Left ventricle myocardium superior (tissue), 1 donor: ENCODE data around the gene NFKB1. TPM values are rescaled to one million over a fixed set of nuclear protein-coding genes. Genes with fewer than 3 reads are reported as not detected.
A peak's percentile ranks its signal among the peaks of the same experiment; 100 is the strongest.

Source experiments
- ATAC-seq: fragments of 200-7000 bp; cut with Tn5 transposase; one replicate; pipeline ENCODE4 v1.9.1; 2020; ENCODE audit warnings: mild to moderate bottlenecking, moderate library complexity
- DNase-seq: peaks from one replicate; pipeline ENCODE4 v3.0.0-alpha.2; 2020
- intact Hi-C: fragments of 100-400 bp; cut with micrococcal nuclease; formaldehyde crosslinking; loops from one replicate; pipeline ENCODE4 v1.11.0; 2022
- total RNA-seq: library from RNA; stranded (reverse); fragmentation: NEBNext Ultra II Directional; extraction: Animal tissue kit (Norgen Biotek cat#: 25700); gene quantifications from one replicate; pipeline ENCODE4 v1.2.1, GENCODE V29; 2021
- donor health status: DM: no; HTN: yes; CAD: no; lungs with severe emphysema.

Gene NFKB1
- total RNA-seq, 1 donor from 2014 or later = 19.0 TPM

DNA sequence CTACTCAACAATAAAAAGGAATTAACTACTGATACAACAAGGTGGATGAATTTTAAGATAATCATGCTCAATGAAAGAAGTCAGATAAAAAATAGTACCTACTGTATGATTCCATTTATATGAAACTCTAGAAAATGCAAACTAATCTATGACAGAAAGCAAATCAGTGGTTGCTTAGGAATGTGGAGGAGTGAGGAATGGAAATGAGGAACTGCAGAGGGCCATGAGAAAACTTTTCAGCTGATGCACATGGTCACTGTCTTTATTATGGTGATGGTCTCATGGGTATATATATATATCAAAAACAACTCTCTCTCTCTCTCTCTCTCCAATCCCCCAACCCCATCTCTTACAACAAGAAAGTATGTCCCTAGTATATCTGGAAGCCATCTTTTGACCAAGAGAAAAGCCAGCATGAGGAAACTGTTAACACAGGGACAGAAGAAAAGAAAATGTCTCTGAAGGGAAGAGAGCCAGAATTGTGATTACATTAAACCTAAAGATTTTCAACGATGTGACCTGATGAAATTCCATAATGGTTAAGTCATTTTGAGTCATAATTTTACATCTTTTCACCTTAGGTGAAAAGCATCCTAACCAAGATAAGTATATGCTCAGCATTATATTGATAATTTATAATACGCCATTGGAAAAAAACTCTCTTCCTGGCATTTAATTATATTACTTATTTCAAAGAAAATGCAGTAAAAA is 8.5 kb upstream of the NFKB1 start:
- ATAC-seq (no peak), DNase-seq (no peak)
- intact Hi-C loops = no loop called here

GRCh38 chr4:102493257-102493656 is 7.9 kb upstream of the NFKB1 start:
- intact Hi-C loops = no loop called here
- DNase-seq (no peak), ATAC-seq (no peak)

DNA sequence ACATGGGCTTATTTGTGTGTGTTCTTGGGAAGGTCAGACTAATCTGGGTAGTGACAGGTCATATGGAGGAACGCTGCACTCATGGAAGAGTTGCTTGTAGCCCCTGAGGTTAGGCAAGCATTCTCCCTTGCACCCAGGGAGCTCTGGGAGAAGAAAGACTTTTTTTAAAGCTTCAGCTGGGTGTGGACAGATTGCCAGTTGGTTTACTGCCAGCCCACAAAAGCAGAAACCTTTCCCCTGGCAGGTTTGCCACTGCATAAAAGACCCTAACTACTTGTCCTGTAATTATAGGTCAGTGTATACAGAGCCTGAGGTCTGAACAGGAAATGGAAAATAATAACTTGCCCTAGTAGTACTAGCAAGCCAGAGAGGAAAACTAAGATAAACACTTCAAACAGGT is 7.4 kb upstream of the NFKB1 start:
- no peak for DNase-seq
- no peak for ATAC-seq
- intact Hi-C loops = no loop called here

- ATAC-seq (no peak), DNase-seq (no peak)
- intact Hi-C loops = no loop called here
These were observed 6.6 kb upstream of the NFKB1 start for GRCh38 chr4:102494603-102495002.

- ATAC-seq (no peak), DNase-seq (no peak)
- intact Hi-C loops = no loop called here
These were observed 3.2 kb upstream of the NFKB1 start for GRCh38 chr4:102497986-102498385.

- ATAC-seq (peak; percentile 20), DNase-seq (no peak)
- intact Hi-C loops = loop anchor here (10.0 kb wide), 1 partner anchor 54 kb away; no protein-coding TSS in a partner anchor
These were observed 835 bp upstream of the NFKB1 start for GRCh38 chr4:102500352-102500695.

- ATAC-seq = peak; percentile 78
These were observed 213 bp downstream of the NFKB1 start for GRCh38 chr4:102501447-102501696.

DNA sequence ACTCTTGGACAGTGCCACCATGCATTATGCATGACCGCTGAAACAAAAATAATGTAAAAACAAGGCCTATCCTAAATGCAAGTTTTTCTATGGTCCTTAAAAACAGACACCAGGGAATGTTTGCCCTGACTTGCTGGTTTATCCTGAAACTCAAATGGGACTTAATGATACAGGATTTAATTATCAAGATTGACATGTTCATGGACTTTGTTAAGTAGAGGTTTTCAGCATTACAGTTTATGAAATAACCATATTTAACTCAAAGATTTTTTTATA is 1.3 kb downstream of the NFKB1 start:
- intact Hi-C loops = loop anchor here (10.0 kb wide), 1 partner anchor 52 kb away; no protein-coding TSS in a partner anchor
- DNase-seq = no peak
- no peak for ATAC-seq

More at GRCh38 chr4:102501447-102501696, 213 bp downstream of the NFKB1 start:
- peak; percentile 80 for DNase-seq
- intact Hi-C loops = loop anchor here (10.0 kb wide), 1 partner anchor 53 kb away; no protein-coding TSS in a partner anchor

DNA sequence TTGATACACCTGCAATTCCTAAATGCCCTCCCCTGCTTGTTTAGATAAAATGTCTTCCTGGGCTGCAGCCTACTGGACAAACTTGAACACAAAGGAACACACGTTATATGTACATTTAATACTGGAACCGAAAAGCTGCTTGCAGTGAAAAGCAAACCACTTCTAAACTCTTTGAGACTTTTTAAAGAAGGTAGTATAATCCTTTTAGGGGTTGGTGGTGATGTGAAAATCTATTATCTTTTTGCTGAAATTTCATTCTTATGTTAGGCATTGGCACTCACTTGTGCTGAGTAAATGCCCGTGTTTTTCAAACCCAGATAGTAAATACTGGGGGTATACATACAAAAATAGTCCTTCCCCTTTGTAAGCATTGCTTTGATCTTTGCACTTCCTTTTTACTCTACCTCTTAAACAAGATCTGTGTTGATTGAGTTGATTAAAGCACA is 2.2 kb downstream of the NFKB1 start:
- intact Hi-C loops = loop anchor here (10.0 kb wide), 1 partner anchor 51 kb away; no protein-coding TSS in a partner anchor
- DNase-seq = no peak
- ATAC-seq = no peak

DNA sequence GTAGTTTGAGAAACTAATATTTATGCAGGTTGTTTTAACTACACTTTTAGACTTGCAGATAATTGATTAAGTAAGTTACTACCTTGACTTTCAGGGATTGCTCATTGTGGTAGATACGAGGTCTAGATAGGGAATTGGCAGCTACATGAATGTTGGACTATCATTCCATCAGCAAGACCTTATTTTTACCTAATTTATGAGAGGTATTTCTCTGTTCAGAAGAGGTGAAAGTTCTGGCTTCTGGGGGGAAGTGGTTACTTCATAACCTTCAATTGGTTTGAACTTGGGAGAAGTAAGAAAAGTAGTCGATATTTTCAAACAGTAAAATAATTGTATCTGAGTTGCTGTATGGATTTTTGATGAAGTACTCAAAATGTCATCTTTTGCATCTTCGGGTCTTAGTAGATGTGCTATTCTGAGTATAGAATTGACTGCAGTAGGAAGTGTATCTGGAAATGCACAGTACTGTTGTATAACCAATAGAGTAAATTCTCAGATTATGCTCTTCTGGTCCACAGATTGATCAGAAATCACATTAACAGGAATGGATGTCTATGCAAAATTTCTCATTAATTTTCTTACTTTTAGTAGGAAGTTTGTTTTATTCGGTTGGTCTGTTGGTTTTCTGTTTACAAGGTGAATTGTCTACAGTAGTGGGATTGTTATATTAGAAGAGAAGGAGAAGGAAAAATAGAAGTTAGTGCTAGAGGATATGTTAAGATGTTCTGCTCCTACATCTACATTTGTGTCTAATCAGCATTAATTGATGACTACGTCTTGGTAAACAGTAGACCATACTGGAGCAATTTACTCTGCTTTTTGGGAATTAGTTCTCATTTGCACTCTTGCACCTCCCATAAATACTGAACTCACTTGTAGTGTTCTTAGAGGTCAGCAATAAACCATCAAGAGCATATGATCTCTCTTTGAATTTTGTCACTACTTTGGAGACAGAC is 3.0 kb downstream of the NFKB1 start:
- DNase-seq (no peak), ATAC-seq (no peak)
- intact Hi-C loops = loop anchor here (10.0 kb wide), 1 partner anchor 51 kb away; no protein-coding TSS in a partner anchor

GRCh38 chr4:102504941-102505340 is 3.8 kb downstream of the NFKB1 start:
- intact Hi-C loops = loop anchor here (10.0 kb wide), 1 partner anchor 50 kb away; no protein-coding TSS in a partner anchor
- ATAC-seq (no peak), DNase-seq (no peak)

DNA sequence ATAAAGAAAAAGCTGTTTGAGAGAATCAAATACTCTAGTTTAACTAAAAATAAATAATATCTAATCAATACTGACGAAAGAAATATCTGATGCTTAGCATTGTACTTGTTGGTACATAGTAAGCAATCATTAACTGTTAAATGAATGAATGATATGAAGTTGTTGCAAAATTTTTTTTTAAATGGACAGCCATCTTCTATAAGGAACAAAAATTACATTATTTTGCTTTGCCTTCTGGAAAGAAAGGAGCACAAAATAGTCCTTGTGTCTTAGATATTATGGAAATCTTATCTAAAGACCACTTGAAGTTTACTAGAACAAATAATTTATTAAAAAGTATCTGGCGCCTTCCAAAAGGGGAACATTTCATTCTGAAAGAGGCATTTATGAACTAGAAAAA is 4.5 kb downstream of the NFKB1 start:
- ATAC-seq = no peak
- DNase-seq = no peak

GRCh38 chr4:102506523-102506922 is 5.4 kb downstream of the NFKB1 start:
- ATAC-seq (no peak), DNase-seq (no peak)
- intact Hi-C loops = loop anchor here (10.0 kb wide), 1 partner anchor 48 kb away; no protein-coding TSS in a partner anchor

More for the DNA sequence above, 4.5 kb downstream of the NFKB1 start:
- intact Hi-C loops = loop anchor here (10.0 kb wide), 1 partner anchor 49 kb away; no protein-coding TSS in a partner anchor

DNA sequence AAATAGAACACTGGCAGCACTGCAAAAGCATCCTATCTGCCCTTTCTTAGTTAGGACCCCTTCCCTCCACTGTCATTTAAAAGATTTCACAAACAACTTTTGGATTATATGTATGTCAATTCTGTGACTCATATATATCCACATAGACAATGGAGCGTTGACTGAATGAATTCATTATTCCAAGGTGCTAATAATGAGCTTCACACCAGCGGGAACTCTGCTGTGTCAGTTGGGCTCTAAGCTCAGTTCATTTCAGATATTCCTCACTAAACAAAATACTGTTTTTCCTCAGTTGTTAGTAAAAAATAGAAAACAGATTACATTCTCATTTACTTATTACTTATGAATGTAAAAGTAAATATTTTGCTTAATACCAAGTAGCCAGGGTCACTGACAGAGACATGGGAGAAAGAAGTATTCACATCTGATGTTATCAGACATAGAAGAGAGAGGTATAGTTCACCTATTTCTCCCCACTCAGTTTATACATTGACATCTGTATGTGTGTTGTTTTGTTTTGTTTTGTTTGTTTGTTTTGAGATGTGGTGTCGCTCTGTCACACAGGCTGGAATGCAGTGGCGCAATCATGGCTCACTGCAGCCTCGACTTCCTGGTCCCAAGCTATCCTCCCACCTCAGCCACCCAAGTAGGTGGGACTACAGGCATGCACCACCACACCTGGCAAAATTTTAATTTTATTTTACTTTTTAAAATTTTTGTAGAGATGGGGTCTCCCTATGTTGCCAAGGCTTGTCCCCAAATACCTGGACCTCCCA is 10.9 kb downstream of the NFKB1 start:
- intact Hi-C loops = no loop called here
- ATAC-seq (no peak), DNase-seq (no peak)

DNA sequence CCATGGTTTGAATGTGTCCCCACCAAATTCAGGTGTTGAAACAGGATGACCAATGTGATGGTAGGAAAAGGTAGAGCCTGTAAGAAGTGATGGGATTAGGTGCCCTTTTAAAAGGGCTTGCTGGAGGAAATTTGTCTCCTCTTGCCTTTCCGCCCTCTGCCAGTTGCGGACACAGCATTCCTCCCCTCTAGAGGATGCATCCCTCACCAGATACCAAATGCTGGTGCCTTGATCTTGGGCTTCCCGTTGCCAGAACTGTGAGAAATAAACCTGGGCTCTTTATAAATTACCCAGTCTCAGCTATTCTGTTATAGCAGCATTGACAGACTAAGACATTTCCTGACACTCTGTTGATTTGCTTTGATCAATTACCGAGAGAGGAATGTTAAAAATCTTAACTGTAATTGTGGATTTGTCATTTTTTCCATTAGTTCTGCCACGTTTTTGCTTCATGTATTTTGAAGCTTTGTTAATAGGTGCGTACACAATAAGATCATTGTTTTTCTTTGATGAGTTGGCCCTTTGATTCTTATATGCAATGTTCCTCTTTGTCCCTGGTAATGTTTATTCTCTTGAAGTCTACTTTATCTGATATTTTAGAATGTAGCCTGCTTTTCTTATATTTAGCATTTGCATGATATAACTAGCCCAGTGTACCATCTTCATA is 13.3 kb downstream of the NFKB1 start:
- no peak for ATAC-seq
- DNase-seq = no peak
- intact Hi-C loops = no loop called here

GRCh38 chr4:102517753-102518152 is 16.6 kb downstream of the NFKB1 start:
- ATAC-seq = no peak
- no peak for DNase-seq
- intact Hi-C loops = no loop called here

DNA sequence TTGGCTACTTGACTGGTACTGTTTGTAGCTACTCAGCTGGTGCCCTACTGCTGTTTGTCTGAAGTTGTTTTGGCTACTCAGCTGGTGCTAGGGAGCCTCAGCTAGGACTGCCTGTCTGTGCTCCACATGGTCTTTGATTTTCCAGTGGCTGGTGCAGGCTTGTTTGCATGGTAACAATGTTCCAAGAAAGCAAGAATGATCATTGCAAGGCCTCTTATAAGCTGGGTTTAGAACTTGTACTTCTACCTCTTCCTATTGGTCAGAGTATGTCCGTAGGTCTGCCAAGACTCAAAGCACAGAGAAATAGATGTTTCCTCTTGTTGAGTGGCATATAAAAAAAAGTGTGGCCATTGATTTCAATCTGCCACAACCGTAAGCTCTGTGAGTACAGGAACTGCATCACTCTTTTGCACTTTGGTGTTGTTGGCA is 17.6 kb downstream of the NFKB1 start:
- peak; percentile 73 for ATAC-seq
- intact Hi-C loops = no loop called here

DNA sequence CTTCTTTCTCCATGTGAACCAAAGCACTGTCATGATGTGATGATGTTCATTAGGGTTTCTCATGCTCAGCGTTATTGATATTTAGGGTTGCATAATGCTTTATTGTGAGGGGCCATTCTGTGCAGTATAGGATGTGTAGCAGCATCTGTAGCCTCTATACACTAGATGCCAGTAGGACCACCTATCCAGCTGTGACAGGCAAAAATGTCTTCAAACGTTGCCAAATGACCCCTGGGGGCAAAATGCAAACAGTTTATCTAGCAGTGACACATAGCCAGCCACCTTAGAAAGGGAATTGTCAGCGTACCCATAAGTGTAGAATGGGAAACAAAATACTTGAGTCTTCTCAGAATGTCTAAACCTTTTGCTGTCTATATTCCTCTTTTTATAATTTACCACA is 18.8 kb downstream of the NFKB1 start:
- DNase-seq (no peak), ATAC-seq (no peak)
- intact Hi-C loops = no loop called here

More for the DNA sequence above, 17.6 kb downstream of the NFKB1 start:
- DNase-seq = no peak

DNA sequence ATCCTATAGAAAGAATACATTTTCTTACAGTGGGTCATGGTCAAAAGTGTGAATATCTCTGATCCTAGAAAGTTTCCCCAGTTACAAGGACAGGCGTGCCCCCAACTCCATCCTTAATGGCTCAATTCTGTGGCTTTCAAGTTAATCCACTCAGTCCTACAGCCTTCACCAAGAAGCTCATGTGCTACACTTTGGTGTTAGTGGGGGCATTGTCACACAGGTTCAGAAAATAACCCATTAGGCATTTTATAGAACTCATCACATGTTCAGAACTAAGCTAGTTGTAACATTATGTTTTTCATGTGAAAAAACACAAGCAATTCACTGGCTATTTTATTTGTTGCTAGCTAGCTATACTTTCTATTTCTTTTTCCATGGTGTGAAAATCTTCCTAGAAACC is 20.4 kb downstream of the NFKB1 start:
- intact Hi-C loops = no loop called here
- DNase-seq = no peak
- ATAC-seq = no peak
